Adipose tissue (tissue), 3 donors: ENCODE data around the gene RNF135. TPM values are rescaled to one million over a fixed set of nuclear protein-coding genes. Genes with fewer than 3 reads are reported as not detected.
"Not testable (repeated sequence)": the region's sequence is repeated elsewhere in the genome, so short reads cannot be mapped to it uniquely, and the experiment has no call there.

Experiments used
- H3K27ac ChIP-seq: one replicate; pipeline ENCODE4 v1.5.1; 2013; ENCODE audit warnings: low read depth, low read length
- WGBS, 3 donors: extraction: QIAGEN DNeasy Blood & Tissue Kit; methylation state at CpG; one replicate each; pipeline ENCODE4 v1.1.7; 2013; 5-methylcytosine and 5-hydroxymethylcytosine counted together
- polyA plus RNA-seq, 3 donors: library from polyadenylated mRNA; stranded (reverse); fragments of 200-250 nt; gene quantifications; one replicate each; pipeline ENCODE4 v1.2.3, GENCODE V29; 2013
- donor health status: healthy with polysubstance abuse.
- donor health status: Bipolar disorder and iron deficiency.
- donor health status: healthy.

The RNF135 gene
- polyA plus RNA-seq, 3 donors = 10.7 to 27.2 (median 20.1) TPM

DNA sequence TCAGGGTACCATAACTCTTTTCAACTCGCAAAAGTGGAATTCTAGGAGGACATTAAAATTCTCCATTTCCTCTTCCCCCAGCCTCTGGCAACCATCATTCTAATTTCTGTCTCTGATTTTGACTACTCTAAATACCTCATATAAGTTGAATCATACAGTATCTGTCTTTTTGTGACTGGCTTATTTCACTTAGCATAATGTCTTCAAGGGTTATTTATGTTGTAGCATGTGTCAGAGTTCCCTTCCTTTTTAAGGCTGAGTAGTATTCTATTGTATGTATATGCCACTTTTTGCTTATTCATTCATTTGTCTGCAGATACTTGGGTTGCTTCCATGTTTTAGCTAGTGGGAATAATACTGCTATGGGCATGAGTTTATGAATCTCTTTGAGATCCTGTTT, 12.0 kb downstream of the RNF135 start:
- WGBS, 3 donors = 94 to 97% (median 97%) methylated on average over 1 of the region's 1 CpG
- no peak overlapping the region for H3K27ac ChIP-seq

DNA sequence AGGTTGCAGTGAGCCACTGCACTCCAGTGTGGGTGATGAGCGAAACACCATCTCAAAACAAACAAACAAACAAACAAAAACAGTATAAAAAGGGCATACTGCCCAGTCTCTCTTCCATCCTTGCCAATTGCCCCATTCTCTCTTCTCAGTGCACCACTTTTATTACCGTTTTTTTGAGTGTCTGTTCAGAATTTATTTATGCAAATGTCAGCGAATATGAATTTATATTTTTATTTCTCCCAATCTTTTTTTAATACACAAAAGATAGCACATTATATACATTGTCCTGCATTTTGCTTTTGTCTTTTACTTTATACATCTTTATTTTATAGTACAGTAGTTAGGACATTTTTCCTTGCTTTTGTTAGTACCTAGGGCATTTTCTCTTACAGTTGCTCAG, 19.6 kb downstream of the RNF135 start:
- 88 to 95% (median 88%) methylated on average over 3 of the region's 3 CpGs for WGBS, 3 donors

DNA sequence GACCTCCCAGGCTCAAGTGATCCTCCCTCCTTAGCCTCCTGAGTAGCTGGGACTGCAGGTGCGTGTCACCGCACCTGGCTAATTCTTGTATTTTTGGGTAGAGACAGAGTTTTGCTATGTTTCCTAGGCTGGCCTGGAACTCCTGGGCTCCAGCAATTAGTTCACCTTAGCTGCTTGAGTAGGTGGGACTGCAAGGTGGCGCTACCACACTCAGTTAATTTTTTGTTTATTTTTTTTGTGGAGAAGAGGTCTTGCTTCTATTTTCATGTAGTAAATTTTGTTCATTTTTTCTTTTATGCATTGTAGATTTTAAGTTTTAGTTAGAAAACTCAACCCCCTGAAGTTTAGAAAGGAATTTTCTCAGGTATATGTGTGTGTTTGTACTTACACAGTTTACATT, 21.7 kb downstream of the RNF135 start:
- H3K27ac ChIP-seq = no peak overlapping the region
- WGBS, 3 donors = 99 to 100% (median 99%) methylated on average over 3 of the region's 3 CpGs

More for the DNA sequence above, 19.6 kb downstream of the RNF135 start:
- no peak overlapping the region for H3K27ac ChIP-seq

DNA sequence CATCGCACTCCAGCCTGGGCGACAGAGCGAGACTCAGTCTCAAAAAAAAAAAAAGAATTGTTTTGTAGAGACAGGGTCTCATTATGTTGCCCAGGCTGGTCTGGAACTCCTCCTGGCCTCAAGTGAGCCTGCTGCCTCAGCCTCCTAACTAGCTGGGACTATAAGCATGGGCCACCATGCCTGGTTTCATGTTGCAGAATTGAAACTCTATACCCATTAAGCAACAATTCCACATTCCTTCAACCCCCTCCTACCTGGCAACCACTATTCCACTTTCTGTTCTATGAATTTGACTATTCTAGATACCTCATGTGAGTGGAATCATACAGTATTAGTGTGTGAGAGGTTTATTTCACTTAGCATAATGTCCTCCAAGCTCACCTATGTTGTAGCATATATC, 24.5 kb downstream of the RNF135 start:
- H3K27ac ChIP-seq = no peak overlapping the region
- 90 to 93% (median 92%) methylated on average over 3 of the region's 3 CpGs for WGBS, 3 donors

DNA sequence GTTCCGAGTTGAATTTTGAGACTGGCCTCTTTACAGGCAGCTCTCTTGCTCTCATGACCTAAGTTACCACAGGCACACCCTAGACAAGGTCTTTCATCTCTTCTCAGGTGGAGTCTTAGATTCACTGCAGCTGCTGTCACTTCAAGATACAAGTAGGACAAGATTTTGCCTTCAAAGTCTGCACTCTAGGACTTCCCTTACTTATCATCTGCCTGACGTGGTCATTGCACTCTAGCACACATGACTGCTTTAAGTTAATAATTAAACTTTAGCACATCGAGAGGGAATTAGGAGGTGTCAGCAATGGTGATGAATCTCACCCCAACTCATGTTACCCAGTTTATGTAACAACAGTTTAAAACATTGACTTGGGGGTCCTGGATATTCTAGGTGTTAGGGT, 25.6 kb downstream of the RNF135 start:
- no peak overlapping the region for H3K27ac ChIP-seq
- 65 to 95% (median 93%) methylated on average over 3 of the region's 3 CpGs for WGBS, 3 donors

DNA sequence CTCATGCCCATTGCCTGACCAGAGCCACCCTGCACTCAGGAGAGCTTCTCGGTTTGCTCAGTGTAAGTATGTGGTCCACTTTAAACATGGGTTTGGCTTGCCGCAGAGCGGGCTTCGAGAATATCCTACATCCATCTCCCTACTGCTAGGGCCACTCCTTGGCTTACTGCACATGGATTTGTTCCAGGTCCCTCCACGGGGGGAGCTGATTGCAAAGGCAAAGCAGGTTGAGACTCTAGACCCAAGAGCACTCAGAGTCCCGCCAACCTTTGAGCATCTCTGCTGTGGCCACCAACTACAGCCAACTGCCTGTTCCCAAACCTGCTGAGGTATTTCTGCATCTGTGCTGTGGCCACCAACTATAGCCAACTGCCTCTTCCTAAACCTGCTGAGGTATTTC, 26.4 kb downstream of the RNF135 start:
- H3K27ac ChIP-seq = no peak overlapping the region
- 94 to 99% (median 97%) methylated on average over 6 of the region's 6 CpGs for WGBS, 3 donors

DNA sequence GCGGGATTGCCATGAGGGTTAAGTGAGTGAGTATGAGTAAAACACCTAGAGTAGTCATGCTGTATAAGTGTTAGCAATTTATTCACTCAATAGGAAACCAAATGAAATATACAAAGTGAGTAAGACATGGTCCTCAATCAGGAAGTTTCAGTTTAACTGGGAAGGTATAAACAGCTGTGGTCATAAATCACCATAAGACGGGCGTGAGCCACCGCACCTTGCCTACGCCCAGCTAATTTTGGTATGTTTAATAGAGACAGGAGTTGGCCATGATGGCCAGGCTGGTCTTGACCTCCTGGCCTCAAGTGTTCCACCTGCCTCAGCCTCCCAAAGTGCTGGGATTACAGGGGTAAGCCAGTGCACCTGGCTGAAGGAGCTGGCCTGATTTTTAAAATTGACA, 27.0 kb downstream of the RNF135 start:
- WGBS, 3 donors = 94 to 98% (median 97%) methylated on average over 5 of the region's 5 CpGs

DNA sequence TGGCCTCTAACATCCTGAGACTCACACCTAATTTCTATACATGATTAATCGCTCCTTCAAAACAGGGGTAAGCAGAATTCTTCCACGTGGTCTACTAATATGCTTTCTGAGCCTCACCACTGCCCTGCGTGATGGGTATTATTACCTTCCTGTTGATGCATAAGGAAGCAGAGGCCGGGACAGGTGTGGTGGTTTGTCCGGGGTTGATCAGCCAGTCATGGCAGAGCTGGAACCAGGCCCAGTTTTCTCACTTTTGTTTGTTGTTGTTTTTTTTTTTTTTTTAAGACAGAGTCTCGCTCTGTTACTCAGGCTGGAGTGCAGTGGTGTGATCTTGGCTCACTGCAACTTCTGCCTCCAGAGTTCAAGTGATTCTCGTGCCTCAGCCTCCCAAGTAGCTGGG, 31.2 kb downstream of the RNF135 start:
- H3K27ac ChIP-seq = no peak overlapping the region
- WGBS, 3 donors = 87 to 91% (median 89%) methylated on average over 7 of the region's 7 CpGs

More for the DNA sequence above, 27.0 kb downstream of the RNF135 start:
- no peak overlapping the region for H3K27ac ChIP-seq

DNA sequence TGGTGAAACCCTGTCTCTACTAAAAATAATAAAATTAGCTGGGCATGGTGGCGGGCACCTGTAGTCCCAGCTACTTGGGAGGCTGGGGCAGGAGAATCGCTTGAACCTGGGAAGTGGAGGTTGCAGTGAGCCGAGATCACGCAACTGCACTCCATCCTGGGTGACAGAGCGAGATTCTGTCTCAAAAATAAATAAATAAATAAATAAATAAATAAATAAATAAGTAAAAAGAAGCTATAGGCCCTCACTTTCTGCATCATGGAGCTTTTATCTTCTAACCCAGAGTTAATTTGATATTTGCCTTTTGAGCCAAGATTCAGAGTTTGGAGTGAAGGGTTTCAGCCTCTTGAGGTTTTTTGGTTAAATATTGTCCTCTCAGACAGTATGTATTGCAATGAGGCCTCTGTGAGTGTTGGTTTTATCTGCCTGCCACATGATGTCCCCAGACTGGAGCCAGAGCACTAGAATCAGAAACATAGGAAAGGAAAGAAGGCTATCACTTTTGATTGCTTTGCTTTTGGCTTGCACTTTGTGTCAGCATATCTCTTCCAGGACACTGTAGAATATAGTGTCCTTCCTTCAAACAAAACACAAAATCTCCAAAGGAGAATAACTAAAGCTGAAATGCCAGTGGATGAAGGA, 32.5 kb downstream of the RNF135 start:
- WGBS, 3 donors = 94 to 99% (median 98%) methylated on average over 5 of the region's 5 CpGs
- no peak overlapping the region for H3K27ac ChIP-seq

DNA sequence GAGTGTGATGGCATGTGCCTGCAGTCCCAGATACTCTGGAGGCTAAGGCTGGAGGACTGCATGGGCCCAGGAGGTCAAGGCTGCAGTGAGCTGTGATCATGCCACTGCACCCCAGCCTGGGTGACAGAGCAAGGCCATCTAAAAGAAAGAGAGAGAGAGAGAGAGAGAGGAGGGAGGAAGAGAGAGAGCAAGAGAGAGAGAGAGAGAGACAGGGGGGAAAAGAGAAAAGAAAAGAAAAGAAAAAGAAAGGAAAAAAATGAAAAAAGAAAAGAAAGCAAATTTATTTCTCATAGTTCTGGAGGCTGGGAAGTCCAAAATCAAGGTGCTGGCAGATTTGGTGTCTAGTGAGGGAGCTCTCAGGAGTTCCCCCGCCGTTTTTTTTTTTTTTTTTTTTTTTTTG, 33.3 kb downstream of the RNF135 start:
- whole genome bisulfite sequencing, 3 donors = 79 to 100% (median 91%) methylated on average over 2 of the region's 2 CpGs
- H3K27ac ChIP-seq = no peak overlapping the region

DNA sequence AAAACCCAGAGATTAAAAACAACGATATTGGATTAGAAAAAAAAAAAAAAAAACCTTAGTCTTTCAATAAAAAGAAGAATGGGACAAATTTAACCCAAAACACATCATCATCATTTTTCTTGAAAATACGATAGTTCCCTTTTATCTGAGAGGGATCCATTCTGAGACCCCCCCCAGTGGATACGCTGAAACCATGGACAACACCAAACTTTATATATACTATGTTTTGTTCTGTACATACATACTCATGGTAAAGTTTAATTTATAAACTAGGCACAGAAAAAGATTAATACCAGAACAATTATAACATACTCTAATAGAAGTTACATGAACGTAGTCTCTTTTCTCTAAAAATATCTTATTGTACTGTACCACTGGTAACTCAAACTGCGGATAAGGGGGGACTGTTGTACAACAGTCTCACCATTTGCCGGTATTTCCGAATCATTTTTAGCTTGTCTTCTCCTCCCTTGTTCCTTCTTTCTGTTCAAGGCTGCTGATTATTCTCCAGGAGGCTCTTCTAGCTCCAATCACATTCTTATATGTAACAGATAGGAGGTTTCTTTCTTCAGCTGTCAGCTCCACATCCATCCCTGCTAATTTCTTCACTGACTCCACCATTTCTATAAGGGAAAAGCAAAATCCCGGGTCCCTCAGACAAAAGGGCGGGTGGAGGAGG, 37.0 kb downstream of the RNF135 start:
- WGBS, 3 donors = 65 to 68% (median 67%) methylated on average over 9 of the region's 9 CpGs
- H3K27ac ChIP-seq = no peak overlapping the region

DNA sequence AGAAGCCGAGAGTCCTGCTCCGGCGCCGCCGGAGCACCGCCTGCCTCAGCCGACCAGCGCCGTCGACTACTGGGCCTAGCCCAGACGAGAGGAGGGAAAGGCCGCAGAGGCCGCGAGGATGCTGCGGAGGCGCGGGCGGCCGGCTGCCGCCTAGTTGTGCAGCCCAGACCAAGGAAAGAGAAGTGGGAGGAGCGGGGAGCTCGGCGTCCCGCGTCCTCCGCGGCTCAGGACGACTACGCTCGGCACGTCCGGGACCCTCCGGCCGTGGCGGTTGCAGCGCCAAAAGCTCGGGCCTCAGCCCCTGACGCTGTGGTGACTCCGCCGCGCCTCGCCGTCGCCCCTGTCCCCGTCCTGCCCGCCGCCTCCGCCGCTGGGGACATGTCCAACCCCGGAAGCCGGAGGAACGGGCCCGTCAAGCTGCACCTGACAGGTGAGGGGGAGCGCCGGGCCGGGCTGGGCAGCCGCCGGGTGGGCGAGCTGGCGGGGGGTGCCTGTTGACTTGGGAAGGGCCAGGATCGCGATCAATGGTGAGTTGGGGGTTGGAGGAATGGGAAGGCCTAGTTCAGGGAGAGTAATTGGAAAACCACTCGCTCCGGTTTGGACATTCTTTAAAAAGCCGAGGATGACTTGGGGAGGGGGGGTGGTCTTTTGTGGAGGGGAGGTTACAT, 37.7 kb downstream of the RNF135 start:
- peak overlapping the region; percentile 54 for H3K27ac ChIP-seq
- WGBS, 3 donors = 0 to 1% (median 1%) methylated on average over 50 to 65 of the region's 65 CpGs

DNA sequence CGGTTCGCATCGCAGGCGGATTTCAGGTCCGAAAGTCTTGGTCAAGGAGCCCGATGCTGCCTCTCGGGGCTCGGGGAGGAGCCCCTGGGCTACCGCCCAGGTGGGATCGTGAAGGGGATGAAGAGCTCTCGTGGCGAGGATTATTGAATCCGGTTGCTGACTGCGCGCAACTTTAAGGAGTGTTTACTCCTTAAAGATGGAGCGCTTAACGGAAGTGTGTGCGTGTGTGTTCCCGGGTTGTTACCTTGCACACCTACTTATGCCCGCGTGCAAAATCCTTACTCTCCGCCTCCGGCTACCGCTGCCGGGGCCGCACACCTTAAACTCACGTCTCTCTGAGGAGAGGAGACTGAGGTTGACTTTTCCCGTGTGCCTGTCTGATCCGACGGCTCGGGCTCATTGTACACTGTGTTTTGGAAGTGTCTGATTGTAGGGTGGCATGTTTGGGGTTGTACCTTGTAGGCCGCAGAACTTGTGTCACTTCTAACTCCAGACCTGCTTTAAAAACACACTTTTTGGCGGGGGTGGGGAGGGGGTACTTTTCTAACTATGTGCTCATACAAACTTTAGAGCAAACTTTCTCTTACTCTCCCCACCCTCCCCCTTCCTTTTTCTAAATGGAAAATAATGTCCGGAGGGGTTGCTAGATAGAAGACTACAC, 38.3 kb downstream of the RNF135 start:
- 6 to 15% (median 15%) methylated on average over 32 to 33 of the region's 34 CpGs for WGBS, 3 donors
- peak overlapping the region; percentile 54 for H3K27ac ChIP-seq

DNA sequence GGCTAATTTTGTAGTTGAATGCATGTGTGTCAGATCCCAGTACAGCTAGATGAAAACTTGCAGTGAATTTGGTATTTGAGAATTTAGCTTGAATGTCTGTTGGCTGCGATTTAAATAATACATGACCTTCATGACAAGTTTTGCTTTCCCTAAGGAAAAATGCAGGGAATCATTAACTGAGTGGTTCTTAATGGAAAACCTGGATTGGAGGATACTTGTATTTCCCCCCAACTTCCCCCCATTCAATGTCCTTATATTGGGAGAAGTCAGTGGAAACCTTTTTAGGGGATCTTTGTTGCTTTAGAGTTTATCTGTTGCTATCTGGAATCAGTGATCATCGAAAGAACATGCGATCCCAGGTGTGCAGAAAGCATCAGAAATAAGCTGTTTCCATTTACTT, 39.2 kb downstream of the RNF135 start:
- 31 to 78% (median 69%) methylated on average over 1 to 3 of the region's 3 CpGs for WGBS, 3 donors
- not testable (repeated sequence) for H3K27ac ChIP-seq

DNA sequence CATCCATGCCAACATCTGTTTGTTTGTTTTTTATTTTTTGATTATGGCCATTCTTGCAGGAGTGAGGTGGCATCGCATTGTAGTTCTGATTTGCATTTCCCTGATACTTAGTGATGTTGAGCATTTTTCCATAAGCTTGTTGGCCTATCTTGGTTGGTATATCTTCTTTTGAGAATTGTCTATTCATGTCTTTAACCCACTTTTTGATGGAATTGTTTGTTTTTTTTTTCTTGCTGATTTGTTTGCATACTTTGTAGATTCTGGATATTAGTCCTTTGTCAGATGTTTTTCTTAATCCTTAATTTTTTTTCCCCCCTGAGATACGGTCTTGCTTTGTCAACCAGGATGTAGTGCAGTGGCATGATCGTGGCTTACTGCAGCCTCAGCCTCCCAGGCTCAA, 43.0 kb downstream of the RNF135 start:
- WGBS, 3 donors = 90 to 94% (median 94%) methylated on average over 3 of the region's 3 CpGs
- no peak overlapping the region for H3K27ac ChIP-seq

DNA sequence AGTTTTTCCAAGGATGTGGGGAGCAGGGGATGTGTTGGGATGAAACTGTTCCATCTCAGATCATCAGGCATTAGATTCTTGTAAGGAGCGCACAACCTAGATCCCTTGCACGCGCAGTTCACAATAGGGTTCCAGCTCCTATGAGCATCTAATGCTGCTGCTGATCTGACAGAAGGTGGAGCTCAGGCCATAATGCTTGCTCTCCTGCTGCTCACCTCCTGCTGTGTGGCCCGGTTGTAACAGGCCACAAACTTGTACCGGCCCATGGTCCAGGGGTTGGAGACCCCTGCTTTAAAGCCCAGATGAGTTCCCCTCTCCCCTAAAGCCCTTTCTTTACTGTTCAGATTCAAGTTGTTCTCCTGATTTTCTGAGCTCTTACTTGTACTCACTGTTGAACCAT, 44.8 kb downstream of the RNF135 start:
- 73 to 83% (median 76%) methylated on average over 5 of the region's 5 CpGs for WGBS, 3 donors
- H3K27ac ChIP-seq = no peak overlapping the region

DNA sequence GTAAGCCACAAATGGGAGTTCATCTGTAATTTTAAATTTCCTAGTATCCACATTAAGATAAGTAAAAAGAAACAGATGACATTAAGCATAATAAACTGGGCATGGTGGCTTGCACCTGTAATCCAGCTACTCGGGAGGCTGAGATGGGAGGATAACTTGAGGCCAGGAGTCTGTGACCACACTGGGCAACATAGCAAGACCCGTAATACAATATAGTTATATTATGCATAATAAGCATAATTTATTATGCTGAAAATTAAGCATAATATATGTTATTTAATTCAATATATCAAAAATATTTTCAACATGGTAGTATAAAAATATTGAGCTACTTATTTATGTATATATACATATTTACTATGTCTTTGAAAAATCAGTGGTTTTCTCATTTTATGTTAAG, 48.2 kb downstream of the RNF135 start:
- WGBS, 3 donors = 96 to 98% (median 96%) methylated on average over 2 of the region's 2 CpGs
- no peak overlapping the region for H3K27ac ChIP-seq

DNA sequence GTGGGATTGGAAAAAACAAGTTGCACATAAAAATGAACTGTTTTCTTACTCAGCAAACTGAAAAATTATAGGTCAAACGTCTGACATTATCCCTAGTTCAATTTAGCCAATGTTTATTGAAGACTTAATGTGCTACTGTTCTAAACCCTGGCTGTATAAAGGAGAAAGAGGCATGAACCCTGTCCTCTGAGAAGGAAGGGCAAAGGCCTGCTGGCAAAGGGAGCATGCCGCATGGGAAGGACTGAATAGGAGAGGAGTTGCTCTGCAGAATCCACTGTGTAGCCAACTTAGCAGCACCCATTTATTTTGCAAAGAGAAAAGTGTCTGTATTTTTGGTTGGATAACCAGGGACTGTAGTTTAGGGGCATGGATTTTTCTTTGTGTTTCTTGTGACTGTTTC, 52.3 kb downstream of the RNF135 start:
- WGBS, 3 donors = 30 to 50% (median 46%) methylated on average over 1 of the region's 2 CpGs
- not testable (repeated sequence) for H3K27ac ChIP-seq

DNA sequence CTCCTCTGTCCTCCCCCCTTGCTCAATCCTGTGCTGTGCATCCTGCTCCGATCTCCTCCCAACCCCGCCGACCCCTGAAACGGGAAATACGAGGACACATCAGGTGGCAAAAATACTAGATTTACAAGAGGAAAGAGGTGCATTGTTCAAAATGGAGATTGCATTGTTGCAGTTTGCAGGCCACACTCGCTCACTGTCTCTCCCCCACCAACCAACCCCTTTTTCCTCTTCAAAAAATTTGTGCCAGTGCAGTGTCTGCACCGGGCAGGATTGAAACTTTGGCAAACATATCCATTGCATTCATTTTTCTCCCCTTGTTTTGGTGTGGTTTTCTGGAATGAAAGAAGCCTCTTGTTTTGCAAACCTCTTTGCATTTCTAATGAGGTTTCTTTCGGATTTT, 61.0 kb downstream of the RNF135 start:
- WGBS, 3 donors = 76 to 89% (median 88%) methylated on average over 8 of the region's 8 CpGs
- H3K27ac ChIP-seq = no peak overlapping the region
